Transverse colon (tissue), 3 donors: ENCODE data around the gene TBCK.

Experiments
- EP300 ChIP-seq: sonication (generic); formaldehyde crosslinking; IDR thresholded peaks from one replicate; pipeline ENCODE4 v1.6.1; 2017; ENCODE audit warnings: antibody characterized with exemption, low read depth
- POLR2A ChIP-seq: fragments of 450-650 bp; IDR thresholded peaks from one replicate; pipeline ENCODE4 v1.6.1; 2016; ENCODE audit warnings: antibody characterized with exemption, mild to moderate bottlenecking, moderate library complexity
- TF ChIP-seq, protein P1 (sequence below), 5 experiments: fragments of 200-600 bp in 3 of 5; fragments of 450-650 bp in 2 of 5; sonication (generic) in 3 of 5; IDR thresholded peaks; 1 replicate in 2 of 5; 2 replicates in 3 of 5; pipeline ENCODE4 v1.5.1; 2016 to 2017; ENCODE audit warnings: antibody characterized with exemption in 5 of 5, inconsistent platforms in 3 of 5, mild to moderate bottlenecking in 2 of 5, moderate library complexity in 1 of 5

DNA sequence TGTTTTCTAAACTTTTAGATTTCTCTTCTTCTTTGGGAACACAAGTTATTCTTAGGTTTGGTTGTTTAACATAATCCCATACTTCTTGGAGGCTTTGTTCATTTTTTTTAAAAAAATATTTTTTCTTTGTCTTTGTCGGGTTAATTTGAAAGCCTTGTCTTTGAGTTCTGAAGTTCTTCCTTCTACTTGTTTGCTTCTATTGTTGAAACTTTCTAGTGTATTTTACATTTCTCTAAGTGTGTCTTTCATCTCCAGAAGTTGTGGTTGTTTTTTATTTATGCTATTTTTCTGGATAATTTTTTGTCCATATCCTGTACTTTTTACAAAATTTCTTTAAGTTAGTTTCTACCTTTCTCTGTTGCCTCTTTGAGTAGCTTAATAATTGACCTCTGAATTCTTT, 304.6 kb downstream of the TBCK start:
- TF ChIP-seq, protein P1, sequence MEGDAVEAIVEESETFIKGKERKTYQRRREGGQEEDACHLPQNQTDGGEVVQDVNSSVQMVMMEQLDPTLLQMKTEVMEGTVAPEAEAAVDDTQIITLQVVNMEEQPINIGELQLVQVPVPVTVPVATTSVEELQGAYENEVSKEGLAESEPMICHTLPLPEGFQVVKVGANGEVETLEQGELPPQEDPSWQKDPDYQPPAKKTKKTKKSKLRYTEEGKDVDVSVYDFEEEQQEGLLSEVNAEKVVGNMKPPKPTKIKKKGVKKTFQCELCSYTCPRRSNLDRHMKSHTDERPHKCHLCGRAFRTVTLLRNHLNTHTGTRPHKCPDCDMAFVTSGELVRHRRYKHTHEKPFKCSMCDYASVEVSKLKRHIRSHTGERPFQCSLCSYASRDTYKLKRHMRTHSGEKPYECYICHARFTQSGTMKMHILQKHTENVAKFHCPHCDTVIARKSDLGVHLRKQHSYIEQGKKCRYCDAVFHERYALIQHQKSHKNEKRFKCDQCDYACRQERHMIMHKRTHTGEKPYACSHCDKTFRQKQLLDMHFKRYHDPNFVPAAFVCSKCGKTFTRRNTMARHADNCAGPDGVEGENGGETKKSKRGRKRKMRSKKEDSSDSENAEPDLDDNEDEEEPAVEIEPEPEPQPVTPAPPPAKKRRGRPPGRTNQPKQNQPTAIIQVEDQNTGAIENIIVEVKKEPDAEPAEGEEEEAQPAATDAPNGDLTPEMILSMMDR (IDR thresholded peaks at IDR 0.05) = no peak
- TF ChIP-seq POLR2A = no peak
- TF ChIP-seq EP300 = no peak
